Caco-2 (cell line): ENCODE data around the gene YJU2. TPM values are rescaled to one million over a fixed set of nuclear protein-coding genes. Genes with fewer than 3 reads are reported as not detected.

Experiments used
- BruUV-seq: library from RNA; stranded (reverse); fragments of 400-500 nt; replicated peaks from 2 replicates; lab custom pipeline; 2021; lab: Mats Ljungman, UMichigan
- CTCF ChIA-PET: fragments of 300-600 bp; sonication (Branson Sonifier 250); formaldehyde crosslinking; loops from one replicate; lab custom pipeline; 2022; ENCODE audit warnings: antibody characterized with exemption; lab: Charles Lee
- POLR2A ChIA-PET: fragments of 300-600 bp; sonication (Branson Sonifier 250); formaldehyde crosslinking; loops from one replicate; lab custom pipeline; 2022; ENCODE audit warnings: antibody characterized with exemption; lab: Charles Lee
- DNase-seq, 2 experiments: peaks; one replicate each; pipeline versions ENCODE4 v3.0.0 to v3.0.0-alpha.2; 2020 to 2022
- H3K27me3 ChIP-seq: replicated peaks from 2 replicates; pipeline ENCODE4 v1.6.0; 2011; ENCODE audit warnings: low read length; ENCODE audit not compliant: control insufficient read depth, insufficient read depth
- H3K36me3 ChIP-seq: 2 replicates; pipeline ENCODE4 v1.5.1; 2011; ENCODE audit warnings: low read length; ENCODE audit not compliant: control insufficient read depth, insufficient read depth
- H3K4me1 ChIP-seq: fragments of 250-450 bp; sonication (Bioruptor Pico); 2 replicates; pipeline ENCODE4 v1.5.1; 2020; ENCODE audit warnings: mild to moderate bottlenecking
- H3K4me3 ChIP-seq: 2 replicates; pipeline ENCODE4 v1.5.1; 2011; ENCODE audit warnings: low read depth, mild to moderate bottlenecking, control low read depth, low read length
- H3K9me3 ChIP-seq: fragments of 250-450 bp; sonication (Bioruptor Pico); 2 replicates; pipeline ENCODE4 v1.5.1; 2020; ENCODE audit warnings: mild to moderate bottlenecking, moderate library complexity
- H3K27ac Mint-ChIP-seq: one replicate; pipeline ENCODE4 v1.8.0; 2022; ENCODE audit warnings: mixed read lengths; ENCODE audit not compliant: unreplicated experiment
- H3K27me3 Mint-ChIP-seq: one replicate; pipeline ENCODE4 v1.8.0; 2022; ENCODE audit warnings: mixed read lengths; ENCODE audit not compliant: insufficient read depth, unreplicated experiment
- H3K36me3 Mint-ChIP-seq: one replicate; pipeline ENCODE4 v1.8.0; 2022; ENCODE audit warnings: mild to moderate bottlenecking, mixed read lengths; ENCODE audit not compliant: insufficient read depth, unreplicated experiment
- H3K4me1 Mint-ChIP-seq: one replicate; pipeline ENCODE4 v1.8.0; 2022; ENCODE audit warnings: low read depth, mixed read lengths; ENCODE audit not compliant: unreplicated experiment
- H3K4me3 Mint-ChIP-seq: one replicate; pipeline ENCODE4 v1.8.0; 2022; ENCODE audit warnings: mild to moderate bottlenecking, moderate library complexity, mixed read lengths; ENCODE audit not compliant: unreplicated experiment
- H3K9me3 Mint-ChIP-seq: one replicate; pipeline ENCODE4 v1.8.0; 2022; ENCODE audit warnings: mixed read lengths; ENCODE audit not compliant: unreplicated experiment
- CTCF ChIP-seq, 2 experiments: fragments of 200-600 bp in 1 of 2; IDR thresholded peaks; 1 replicate in 1 of 2; 2 replicates in 1 of 2; pipeline versions ENCODE4 v1.5.1 to v1.8.0; 2011 to 2022; ENCODE audit warnings: antibody characterized with exemption in 1 of 2, control low read depth in 1 of 2, inconsistent platforms in 1 of 2, low read depth in 1 of 2, low read length in 1 of 2, mild to moderate bottlenecking in 1 of 2, moderate library complexity in 1 of 2; ENCODE audit not compliant: insufficient read depth in 1 of 2, severe bottlenecking in 1 of 2, unreplicated experiment in 1 of 2
- intact Hi-C: fragments of 100-400 bp; cut with micrococcal nuclease; formaldehyde crosslinking; loops from one replicate; pipeline ENCODE4 v1.10.0; 2022; ENCODE audit not compliant: unreplicated experiment
- total RNA-seq: library from RNA; stranded (reverse); gene quantifications from 2 replicates; pipeline ENCODE4 v1.2.3, GENCODE V29; 2022

YJU2 gene
- total RNA-seq, 1 experiment from 2014 or later, result 19.5 TPM

GRCh38 chr19:4294389-4294788 is 47.5 kb downstream of the YJU2 start:
- Histone ChIP-seq H3K4me3 (no peak overlapping the region), H3K27me3 (no peaks in the 10 kb centered on the region), H3K9me3 (no peaks in the 10 kb centered on the region), H3K36me3 (no peaks in the 10 kb centered on the region), H3K4me1 (no peaks in the 10 kb centered on the region)
- TF ChIP-seq CTCF (IDR thresholded peaks at IDR 0.05; ENCODE audit: insufficient read depth in 1 of 2, low read depth in 1 of 2, low read length in 1 of 2, severe bottlenecking in 1 of 2, unreplicated experiment in 1 of 2), result no peak
- H3K27me3 Mint-ChIP-seq, result no peaks in the 10 kb centered on the region
- no peaks in the 10 kb centered on the region for H3K4me1 Mint-ChIP-seq
- POLR2A ChIA-PET, result no interaction called here
- no peaks in the 10 kb centered on the region for H3K9me3 Mint-ChIP-seq
- no peaks in the 10 kb centered on the region for H3K36me3 Mint-ChIP-seq
- BruUV-seq, result no TSS peak
- H3K27ac Mint-ChIP-seq, result no peak overlapping the region
- H3K4me3 Mint-ChIP-seq, result no peak overlapping the region
- CTCF ChIA-PET, result no interaction called here
- intact Hi-C loops, result no loop called here
- no peak for DNase-seq

DNA sequence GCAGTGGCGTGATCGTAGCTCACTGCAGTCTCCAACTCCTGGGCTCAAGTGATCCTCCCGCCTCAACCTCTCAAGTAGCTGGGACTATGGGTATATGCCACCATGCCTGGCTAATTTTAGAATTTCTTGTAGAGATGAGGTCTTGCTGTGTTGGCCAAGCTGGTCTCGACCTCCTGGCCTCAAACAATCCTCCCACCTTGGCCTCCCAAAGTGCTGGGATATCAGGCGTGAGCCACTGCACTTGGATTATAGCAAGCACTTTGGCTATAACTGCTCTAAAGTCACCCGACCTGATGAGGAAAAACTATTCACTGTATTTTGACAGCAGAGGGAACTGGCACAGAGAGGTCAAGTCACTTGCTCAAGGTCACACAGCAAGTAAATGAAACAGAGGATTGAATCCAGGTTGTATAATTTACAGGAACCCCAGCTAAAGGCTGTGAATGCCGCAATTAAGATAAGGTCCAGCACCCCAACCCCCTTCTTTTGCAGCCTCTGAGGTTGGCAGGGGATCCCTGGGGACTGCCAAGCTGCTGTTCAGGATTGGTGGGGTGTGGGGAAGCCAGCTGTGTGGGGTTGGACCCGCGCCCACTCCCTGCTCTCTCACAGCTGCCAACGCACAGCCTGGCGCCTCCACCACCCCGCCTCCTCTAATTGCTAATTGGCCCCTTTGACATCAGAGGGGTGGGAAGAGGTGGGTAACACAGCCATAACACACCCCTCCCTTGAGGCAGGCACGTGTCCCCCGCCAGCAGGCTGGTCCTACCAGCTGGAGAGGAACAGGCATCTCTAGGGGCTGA is 49.3 kb downstream of the YJU2 start:
- ChIA-PET POLR2A (interaction anchor here (0.6 to 0.7 kb wide), 2 partner anchors 29 to 47 kb away, joined by 3 read pairs; partner anchors contain the start of gene MPND), CTCF (interaction anchor here (0.6 to 0.7 kb wide), 3 partner anchors 13 to 991 kb away, joined by 3 to 5 read pairs (median 3); no protein-coding TSS in a partner anchor)
- no TSS peak for BruUV-seq
- H3K27me3 ChIP-seq, result no peaks in the 10 kb centered on the region
- H3K36me3 ChIP-seq, result no peaks in the 10 kb centered on the region
- peaks cover under 1% of the 10 kb centered on the region for H3K4me1 Mint-ChIP-seq
- no peak overlapping the region for H3K27ac Mint-ChIP-seq
- intact Hi-C loops, result no loop called here
- DNase-seq, result no peak
- H3K9me3 ChIP-seq, result no peaks in the 10 kb centered on the region
- no peaks in the 10 kb centered on the region for H3K36me3 Mint-ChIP-seq
- TF ChIP-seq CTCF (IDR thresholded peaks at IDR 0.05; ENCODE audit: insufficient read depth in 1 of 2, low read depth in 1 of 2, low read length in 1 of 2, severe bottlenecking in 1 of 2, unreplicated experiment in 1 of 2), result no peak
- H3K4me3 ChIP-seq, result no peak overlapping the region
- H3K27me3 Mint-ChIP-seq, result no peaks in the 10 kb centered on the region
- H3K4me1 ChIP-seq, result no peaks in the 10 kb centered on the region
- no peak overlapping the region for H3K4me3 Mint-ChIP-seq
- H3K9me3 Mint-ChIP-seq, result no peaks in the 10 kb centered on the region

- ChIA-PET CTCF (interaction anchor here (0.6 kb wide), 1 partner anchor 40 kb away, joined by 3 read pairs; no protein-coding TSS in a partner anchor), POLR2A (no interaction called here)
- H3K4me3 ChIP-seq, result no peak overlapping the region
- no peak for TF ChIP-seq CTCF (IDR thresholded peaks at IDR 0.05; ENCODE audit: insufficient read depth in 1 of 2, low read depth in 1 of 2, low read length in 1 of 2, severe bottlenecking in 1 of 2, unreplicated experiment in 1 of 2)
- H3K9me3 ChIP-seq, result no peaks in the 10 kb centered on the region
- no peak overlapping the region for H3K4me3 Mint-ChIP-seq
- no peaks in the 10 kb centered on the region for H3K27me3 ChIP-seq
- intact Hi-C loops, result no loop called here
- no peaks in the 10 kb centered on the region for H3K9me3 Mint-ChIP-seq
- DNase-seq, result no peak
- no TSS peak for BruUV-seq
- H3K27me3 Mint-ChIP-seq, result no peaks in the 10 kb centered on the region
- no peaks in the 10 kb centered on the region for H3K4me1 ChIP-seq
- no peak overlapping the region for H3K27ac Mint-ChIP-seq
- H3K36me3 Mint-ChIP-seq, result no peaks in the 10 kb centered on the region
- H3K36me3 ChIP-seq, result no peaks in the 10 kb centered on the region
- peaks cover 10% of the 10 kb centered on the region for H3K4me1 Mint-ChIP-seq
Measured at GRCh38 chr19:4297901-4298809, 51.3 kb downstream of the YJU2 start.
